ENCODE data around the gene ILKAP. TPM values are rescaled to one million over a fixed set of nuclear protein-coding genes. Genes with fewer than 3 reads are reported as not detected.

Gene ILKAP
- total RNA-seq, 2 donors from 2014 or later = 27.8 to 50.3 TPM

- Histone ChIP-seq H3K27me3 (no peaks in the 10 kb centered on the region), H3K4me3 (no peak overlapping the region), H3K4me1 (peaks cover 6% of the 10 kb centered on the region), H3K27ac (no peak overlapping the region), H3K9me3 (no peaks in the 10 kb centered on the region), H3K36me3 (no peaks in the 10 kb centered on the region), H3K9ac (ENCODE audit: low read depth in 2 of 2, low read length in 2 of 2) (no peak overlapping the region)
- no peak for TF ChIP-seq CTCF (IDR thresholded peaks at IDR 0.05)
- intact Hi-C loops (cut with DNase I) = no loop called here
- no peak for DNase-seq
Measured at GRCh38 chr2:238247841-238248453, 44.5 kb upstream of the ILKAP start.

GRCh38 chr2:238247002-238247822, 43.7 kb upstream of the ILKAP start:
- no peak overlapping the region for H3K4me3 ChIP-seq
- H3K36me3 ChIP-seq = no peaks in the 10 kb centered on the region
- no peaks in the 10 kb centered on the region for H3K27me3 ChIP-seq
- intact Hi-C loops (cut with DNase I) = no loop called here
- H3K4me1 ChIP-seq = peaks cover 10% of the 10 kb centered on the region
- TF ChIP-seq CTCF (IDR thresholded peaks at IDR 0.05) = no peak
- H3K9ac ChIP-seq (ENCODE audit: low read depth in 2 of 2, low read length in 2 of 2) = no peak overlapping the region
- H3K27ac ChIP-seq = no peak overlapping the region
- H3K9me3 ChIP-seq = no peaks in the 10 kb centered on the region
- DNase-seq = no peak

GRCh38 chr2:238244151-238244550, 40.7 kb upstream of the ILKAP start:
- H3K27me3 ChIP-seq = peaks cover 3% of the 10 kb centered on the region
- H3K9ac ChIP-seq (ENCODE audit: low read depth in 2 of 2, low read length in 2 of 2) = no peak overlapping the region
- H3K4me3 ChIP-seq = no peak overlapping the region
- H3K27ac ChIP-seq = no peak overlapping the region
- no peaks in the 10 kb centered on the region for H3K9me3 ChIP-seq
- no peaks in the 10 kb centered on the region for H3K36me3 ChIP-seq
- H3K4me1 ChIP-seq = peaks cover 10% of the 10 kb centered on the region
- TF ChIP-seq CTCF (IDR thresholded peaks at IDR 0.05) = no peak
- intact Hi-C loops (cut with DNase I) = no loop called here
- no peak for DNase-seq

GRCh38 chr2:238243496-238244076, 40.1 kb upstream of the ILKAP start:
- no peaks in the 10 kb centered on the region for H3K36me3 ChIP-seq
- TF ChIP-seq CTCF (IDR thresholded peaks at IDR 0.05) = peak; percentile 29
- peak overlapping the region; percentile 45 for H3K27ac ChIP-seq
- peaks cover 3% of the 10 kb centered on the region for H3K27me3 ChIP-seq
- H3K9ac ChIP-seq (ENCODE audit: low read depth in 2 of 2, low read length in 2 of 2) = no peak overlapping the region
- peaks cover 15% of the 10 kb centered on the region for H3K4me1 ChIP-seq
- no peak for DNase-seq
- no peak overlapping the region for H3K4me3 ChIP-seq
- intact Hi-C loops (cut with DNase I) = no loop called here
- H3K9me3 ChIP-seq = no peaks in the 10 kb centered on the region

- peaks cover 3% of the 10 kb centered on the region for H3K27me3 ChIP-seq
- DNase-seq = no peak
- peak overlapping the region in 1 of 2 donors; percentile 36 for H3K9ac ChIP-seq (ENCODE audit: low read depth in 2 of 2, low read length in 2 of 2)
- TF ChIP-seq CTCF (IDR thresholded peaks at IDR 0.05) = no peak
- H3K4me3 ChIP-seq = no peak overlapping the region
- H3K27ac ChIP-seq = peak overlapping the region; percentile 45
- intact Hi-C loops (cut with DNase I) = no loop called here
- peaks cover 15% of the 10 kb centered on the region for H3K4me1 ChIP-seq
- no peaks in the 10 kb centered on the region for H3K9me3 ChIP-seq
- no peaks in the 10 kb centered on the region for H3K36me3 ChIP-seq
Measured at GRCh38 chr2:238242731-238243495, 39.4 kb upstream of the ILKAP start.

Data from colonic mucosa (tissue), 4 donors.